HCT116 (cell line): ENCODE results near the gene GAK. TPM values are rescaled to one million over a fixed set of nuclear protein-coding genes. Genes with fewer than 3 reads are reported as not detected.

ENCODE experiments used
- ATAC-seq: fragments of 200-7000 bp; cut with Tn5 transposase; 2 replicates; pipeline ENCODE4 v1.9.1; 2020; ENCODE audit warnings: mild to moderate bottlenecking, moderate library complexity
- BruUV-seq: library from RNA; stranded (reverse); fragments of 400-500 nt; replicated peaks from 2 replicates; lab custom pipeline; 2021; lab: Mats Ljungman, UMichigan
- CTCF ChIA-PET: fragments of 300-600 bp; sonication (Branson Sonifier 250); formaldehyde crosslinking; loops from one replicate; lab custom pipeline; 2021; ENCODE audit warnings: antibody characterized with exemption; lab: Charles Lee
- POLR2A ChIA-PET: fragments of 300-600, 350-600 bp; sonication (Branson Sonifier 250); formaldehyde crosslinking; loops from one replicate; lab custom pipeline; 2021; ENCODE audit warnings: antibody characterized with exemption; lab: Charles Lee
- RAD21 ChIA-PET, 2 experiments: fragments of 300-600 bp; sonication (Branson Sonifier 250); formaldehyde crosslinking; loops; one replicate each; lab custom pipeline; 2023; ENCODE audit warnings: low total read pairs in 2 of 2; ENCODE audit not compliant: uncharacterized antibody in 2 of 2, unreplicated experiment in 2 of 2, low non-redundant PET in 1 of 2; lab: Charles Lee
- DNase-seq: peaks from one replicate; pipeline ENCODE4 v3.0.0-alpha.2; 2010; ENCODE audit warnings: low read depth, low spot score
- H2AFZ ChIP-seq: fragments of 200-600 bp; shearing (Covaris generic), sonication (generic); 2 replicates; pipeline ENCODE4 v1.6.1; 2017; ENCODE audit warnings: low read depth, mixed run types, mixed read lengths, antibody characterized with exemption, low read length; ENCODE audit not compliant: poor library complexity, severe bottlenecking
- H3K27ac ChIP-seq: 2 replicates; pipeline ENCODE4 v1.5.1; 2012; ENCODE audit warnings: low read depth, low read length
- H3K27me3 ChIP-seq: fragments of 200-600 bp; sonication (generic); 2 replicates; pipeline ENCODE4 v1.6.1; 2016; ENCODE audit warnings: mixed run types, low read length, mixed read lengths; ENCODE audit not compliant: insufficient read depth
- H3K36me3 ChIP-seq, 2 experiments: fragments of 200-500 bp in 1 of 2; fragments of 200-600 bp in 1 of 2; sonication (Bioruptor generic) in 1 of 2; sonication (generic) in 1 of 2; 2 replicates each; pipeline versions ENCODE4 v1.5.1 to v1.6.1; 2014 to 2016; ENCODE audit warnings: low read length in 2 of 2, inconsistent platforms in 1 of 2, mixed read lengths in 1 of 2, mixed run types in 1 of 2; ENCODE audit not compliant: insufficient read depth in 2 of 2, control insufficient read depth in 1 of 2
- H3K4me1 ChIP-seq, 2 experiments: fragments of 200-600 bp in 1 of 2; sonication (generic) in 1 of 2; 2 replicates each; pipeline versions ENCODE4 v1.5.1 to v1.6.1; 2012 to 2017; ENCODE audit warnings: low read length in 2 of 2, inconsistent platforms in 1 of 2, mild to moderate bottlenecking in 1 of 2, mixed read lengths in 1 of 2, mixed run types in 1 of 2, moderate library complexity in 1 of 2; ENCODE audit not compliant: insufficient read depth in 2 of 2, control insufficient read depth in 1 of 2
- H3K4me2 ChIP-seq: fragments of 200-600 bp; sonication (generic); 2 replicates; pipeline ENCODE4 v1.6.1; 2017; ENCODE audit warnings: mixed run types, low read length, mixed read lengths
- H3K4me3 ChIP-seq, 2 experiments: fragments of 200-600 bp in 1 of 2; sonication (generic) in 1 of 2; replicated peaks in 1 of 2; 2 replicates each; pipeline ENCODE4 v1.5.1; 2011 to 2016; ENCODE audit warnings: low read length in 2 of 2, control low read depth in 1 of 2, low read depth in 1 of 2, mild to moderate bottlenecking in 1 of 2, mixed read lengths in 1 of 2, mixed run types in 1 of 2
- H3K79me2 ChIP-seq: fragments of 200-600 bp; sonication (generic); 2 replicates; pipeline ENCODE4 v1.6.1; 2017; ENCODE audit warnings: mild to moderate bottlenecking, mixed run types, low read length, moderate library complexity, mixed read lengths; ENCODE audit not compliant: insufficient read depth
- H3K9ac ChIP-seq: fragments of 200-600 bp; sonication (generic); 2 replicates; pipeline ENCODE4 v1.6.1; 2016; ENCODE audit warnings: low read length, mixed read lengths
- H3K9me2 ChIP-seq: fragments of 200-600 bp; sonication (generic), shearing (Covaris generic); 2 replicates; pipeline ENCODE4 v1.6.1; 2017; ENCODE audit warnings: mixed run types, mild to moderate bottlenecking, moderate library complexity; ENCODE audit not compliant: insufficient read depth
- H3K9me3 ChIP-seq, 2 experiments: fragments of 200-500 bp in 1 of 2; fragments of 200-600 bp in 1 of 2; sonication (Bioruptor generic) in 1 of 2; sonication (generic) in 1 of 2; 2 replicates each; pipeline ENCODE4 v1.6.1; 2014 to 2017; ENCODE audit warnings: low read length in 2 of 2, mixed read lengths in 2 of 2, inconsistent platforms in 1 of 2, low read depth in 1 of 2, mild to moderate bottlenecking in 1 of 2, mixed run types in 1 of 2, moderate library complexity in 1 of 2; ENCODE audit not compliant: control insufficient read depth in 1 of 2, insufficient read depth in 1 of 2
- H4K20me1 ChIP-seq: fragments of 200-600 bp; sonication (generic), shearing (Covaris generic); 2 replicates; pipeline ENCODE4 v1.6.1; 2017; ENCODE audit warnings: mixed run types, mild to moderate bottlenecking, moderate library complexity; ENCODE audit not compliant: insufficient read depth
- CBX3 ChIP-seq: IDR thresholded peaks from 2 replicates; pipeline ENCODE4 v1.6.1; 2012; ENCODE audit warnings: low read depth
- CEBPB ChIP-seq: IDR thresholded peaks from 2 replicates; pipeline ENCODE4 v1.6.1; 2012; ENCODE audit warnings: low read depth
- EGR1 ChIP-seq: IDR thresholded peaks from 2 replicates; pipeline ENCODE4 v1.6.1; 2012; ENCODE audit warnings: low read depth
- ELF1 ChIP-seq: IDR thresholded peaks from 2 replicates; pipeline ENCODE4 v1.6.1; 2012; ENCODE audit warnings: low read depth, borderline replicate concordance
- EZH2 ChIP-seq: fragments of 200-600 bp; sonication (generic); IDR thresholded peaks from 2 replicates; pipeline ENCODE4 v1.6.1; 2017; ENCODE audit warnings: antibody characterized with exemption, mixed run types
- JUND ChIP-seq: IDR thresholded peaks from 2 replicates; pipeline ENCODE4 v1.6.1; 2012
- MAX ChIP-seq: IDR thresholded peaks from 2 replicates; pipeline ENCODE4 v1.6.1; 2012
- POLR2A ChIP-seq: IDR thresholded peaks from 2 replicates; pipeline ENCODE4 v1.7.0; 2011; ENCODE audit warnings: borderline replicate concordance; ENCODE audit not compliant: insufficient read depth, insufficient read length; ENCODE audit errors: extremely low read depth
- POLR2AphosphoS5 ChIP-seq: IDR thresholded peaks from 2 replicates; pipeline ENCODE4 v1.6.1; 2011; ENCODE audit warnings: mild to moderate bottlenecking, low read depth, low read length, moderate library complexity
- RAD21 ChIP-seq: IDR thresholded peaks from 2 replicates; pipeline ENCODE4 v1.6.1; 2012; ENCODE audit warnings: low read depth, mild to moderate bottlenecking
- REST ChIP-seq: IDR thresholded peaks from 2 replicates; pipeline ENCODE4 v1.6.1; 2012; ENCODE audit warnings: low read depth
- SIN3A ChIP-seq: IDR thresholded peaks from 2 replicates; pipeline ENCODE4 v1.6.1; 2012; ENCODE audit warnings: low read depth
- SP1 ChIP-seq: IDR thresholded peaks from 2 replicates; pipeline ENCODE4 v1.6.1; 2012; ENCODE audit warnings: low read depth
- TCF7L2 ChIP-seq: IDR thresholded peaks from 2 replicates; pipeline ENCODE4 v1.7.0; 2011; ENCODE audit warnings: borderline replicate concordance, inconsistent platforms; ENCODE audit not compliant: insufficient read depth, insufficient read length; ENCODE audit errors: extremely low read depth
- YY1 ChIP-seq: IDR thresholded peaks from 2 replicates; pipeline ENCODE4 v1.6.1; 2011; ENCODE audit warnings: low read length, low read depth, moderate library complexity, mild to moderate bottlenecking; ENCODE audit not compliant: insufficient replicate concordance; ENCODE audit errors: extremely low read depth
- ZBTB33 ChIP-seq: IDR thresholded peaks from 2 replicates; pipeline ENCODE4 v1.6.1; 2011; ENCODE audit warnings: mild to moderate bottlenecking, low read length, moderate library complexity; ENCODE audit not compliant: insufficient replicate concordance; ENCODE audit errors: extremely low read depth
- ZFX ChIP-seq: fragments of 450-650 bp; IDR thresholded peaks from 2 replicates; pipeline ENCODE4 v1.6.1; 2017
- ZNF274 ChIP-seq: fragments of 200-500 bp; sonication (Bioruptor generic); IDR thresholded peaks from 2 replicates; pipeline ENCODE4 v1.6.1; 2014; ENCODE audit warnings: mild to moderate bottlenecking, low read depth, low read length, inconsistent platforms
- intact Hi-C: fragments of 100-400 bp; cut with micrococcal nuclease; formaldehyde crosslinking; loops from 2 replicates; pipeline ENCODE4 v1.10.0; 2022
- total RNA-seq: library from RNA; stranded (reverse); gene quantifications from one replicate; pipeline ENCODE4 v1.2.1, GENCODE V29; 2021; ENCODE audit not compliant: unreplicated experiment

The GAK gene
- total RNA-seq, 1 experiment from 2014 or later, result 123 TPM

GRCh38 chr4:948101-948935 is 16.2 kb upstream of the GAK start:
- CTCF ChIA-PET, result no interaction called here
- DNase-seq (no peak), ATAC-seq (no peak)
- no TSS peak for BruUV-seq
- RAD21 ChIA-PET, result no interaction called here
- Histone ChIP-seq H3K4me3 (no peak overlapping the region), H3K4me2 (no peak overlapping the region), H2AFZ (no peak overlapping the region), H3K4me1 (no peaks in the 10 kb centered on the region), H3K9me2 (no peaks in the 10 kb centered on the region), H3K79me2 (no peaks in the 10 kb centered on the region), H3K27me3 (no peaks in the 10 kb centered on the region), H3K27ac (no peak overlapping the region), H3K9me3 (no peaks in the 10 kb centered on the region), H4K20me1 (no peaks in the 10 kb centered on the region), H3K9ac (no peak overlapping the region), H3K36me3 (no peaks in the 10 kb centered on the region)
- POLR2A ChIA-PET, result no interaction called here
- intact Hi-C loops, result no loop called here
- TF ChIP-seq TCF7L2, result no peak
- no peak for TF ChIP-seq ZFX
- no peak for TF ChIP-seq EGR1
- TF ChIP-seq POLR2AphosphoS5, result no peak
- no peak for TF ChIP-seq ZNF274
- no peak for TF ChIP-seq YY1
- TF ChIP-seq MAX, result no peak
- TF ChIP-seq CBX3, result no peak
- no peak for TF ChIP-seq EZH2
- no peak for TF ChIP-seq REST
- no peak for TF ChIP-seq ELF1
- no peak for TF ChIP-seq SIN3A
- no peak for TF ChIP-seq ZBTB33
- no peak for TF ChIP-seq SP1
- no peak for TF ChIP-seq JUND
- no peak for TF ChIP-seq POLR2A
- TF ChIP-seq RAD21, result no peak
- TF ChIP-seq CEBPB, result no peak
